Neural cell (in vitro differentiated cells): ENCODE data around the gene GABBR2. TPM values are rescaled to one million over a fixed set of nuclear protein-coding genes. Genes with fewer than 3 reads are reported as not detected.

Experiments used
- H2AFZ ChIP-seq: fragments of 200-600, 300-800 bp; sonication (generic), shearing (Covaris generic); 2 replicates; pipeline ENCODE4 v1.6.0; 2014; ENCODE audit warnings: low read depth, mild to moderate bottlenecking, antibody characterized with exemption, low read length, moderate library complexity
- H3F3A ChIP-seq: fragments of 200-600 bp; shearing (Covaris generic); 2 replicates; pipeline ENCODE4 v1.6.1; 2016; ENCODE audit warnings: mild to moderate bottlenecking, moderate library complexity, mixed read lengths, antibody characterized with exemption, low read length; ENCODE audit not compliant: insufficient read depth, poor library complexity, severe bottlenecking
- H3K27ac ChIP-seq: fragments of 200-600, 300-800 bp; sonication (generic), shearing (Covaris generic); 2 replicates; pipeline ENCODE4 v1.5.1; 2014; ENCODE audit warnings: mild to moderate bottlenecking, low read length, moderate library complexity
- H3K27me3 ChIP-seq: fragments of 300-800, 200-600 bp; sonication (generic), shearing (Covaris generic); 2 replicates; pipeline ENCODE4 v1.6.0; 2014; ENCODE audit warnings: mild to moderate bottlenecking, low read depth, low read length, moderate library complexity; ENCODE audit not compliant: insufficient read depth
- H3K36me3 ChIP-seq: fragments of 300-800, 200-600 bp; sonication (generic), shearing (Covaris generic); 2 replicates; pipeline ENCODE4 v1.5.1; 2014; ENCODE audit warnings: mild to moderate bottlenecking, antibody characterized with exemption, low read length, moderate library complexity; ENCODE audit not compliant: insufficient read depth
- H3K4me2 ChIP-seq: fragments of 300-800, 200-600 bp; sonication (generic), shearing (Covaris generic); 2 replicates; pipeline ENCODE4 v1.6.0; 2014; ENCODE audit warnings: mild to moderate bottlenecking, low read length
- H3K4me3 ChIP-seq: fragments of 300-800, 200-600 bp; sonication (generic), shearing (Covaris generic); 2 replicates; pipeline ENCODE4 v1.5.1; 2014; ENCODE audit warnings: mild to moderate bottlenecking, low read length, moderate library complexity
- H3K79me2 ChIP-seq: fragments of 200-600 bp; shearing (Covaris generic); replicated peaks from 2 replicates; pipeline ENCODE4 v1.6.0; 2014; ENCODE audit warnings: mild to moderate bottlenecking, low read length, moderate library complexity; ENCODE audit not compliant: insufficient read depth
- H3K9ac ChIP-seq: fragments of 300-800, 200-600 bp; sonication (generic), shearing (Covaris generic); 2 replicates; pipeline ENCODE4 v1.6.1; 2016; ENCODE audit warnings: mild to moderate bottlenecking, low read length, mixed read lengths
- H3K9me2 ChIP-seq: fragments of 200-600 bp; shearing (Covaris generic); 2 replicates; pipeline ENCODE4 v1.6.1; 2016; ENCODE audit warnings: mild to moderate bottlenecking, low read length, mixed read lengths; ENCODE audit not compliant: insufficient read depth
- H3K9me3 ChIP-seq: fragments of 200-600, 300-800 bp; sonication (generic), shearing (Covaris generic); 2 replicates; pipeline ENCODE4 v1.6.1; 2016; ENCODE audit warnings: mild to moderate bottlenecking, mixed run types, low read length, moderate library complexity, mixed read lengths
- H4K20me1 ChIP-seq: fragments of 200-600 bp; shearing (Covaris generic); 2 replicates; pipeline ENCODE4 v1.6.1; 2016; ENCODE audit warnings: mild to moderate bottlenecking, mixed run types; ENCODE audit not compliant: insufficient read depth
- CTCF ChIP-seq: fragments of 450-650 bp; IDR thresholded peaks from 2 replicates; pipeline ENCODE4 v1.5.1; 2014; ENCODE audit warnings: antibody characterized with exemption, mild to moderate bottlenecking, moderate library complexity; ENCODE audit not compliant: poor library complexity, severe bottlenecking
- EP300 ChIP-seq: fragments of 450-650 bp; conservative IDR thresholded peaks from 2 replicates; pipeline ENCODE4 v1.6.1; 2014; ENCODE audit warnings: antibody characterized with exemption, mild to moderate bottlenecking, moderate library complexity; ENCODE audit not compliant: poor library complexity, severe bottlenecking
- EZH2 ChIP-seq: fragments of 200-600, 300-800 bp; shearing (Covaris generic), sonication (generic); IDR thresholded peaks from 2 replicates; pipeline ENCODE4 v1.6.1; 2014; ENCODE audit warnings: antibody characterized with exemption, low read length, borderline replicate concordance, mild to moderate bottlenecking; ENCODE audit not compliant: insufficient read depth, poor library complexity, severe bottlenecking
- MXI1 ChIP-seq: fragments of 450-650 bp; conservative IDR thresholded peaks from 2 replicates; pipeline ENCODE4 v1.6.1; 2014; ENCODE audit warnings: antibody characterized with exemption, mild to moderate bottlenecking; ENCODE audit not compliant: poor library complexity, severe bottlenecking
- POLR2AphosphoS5 ChIP-seq: IDR thresholded peaks from 2 replicates; pipeline ENCODE4 v1.6.1; 2012
- RAD21 ChIP-seq: fragments of 450-650 bp; conservative IDR thresholded peaks from 2 replicates; pipeline ENCODE4 v1.6.1; 2014; ENCODE audit warnings: antibody characterized with exemption, mild to moderate bottlenecking, moderate library complexity
- REST ChIP-seq: IDR thresholded peaks from 2 replicates; pipeline ENCODE4 v1.6.1; 2012; ENCODE audit warnings: borderline replicate concordance
- SMC3 ChIP-seq: fragments of 450-650 bp; conservative IDR thresholded peaks from 2 replicates; pipeline ENCODE4 v1.6.1; 2014; ENCODE audit warnings: antibody characterized with exemption, mild to moderate bottlenecking, moderate library complexity; ENCODE audit not compliant: poor library complexity
- TAF1 ChIP-seq: IDR thresholded peaks from 2 replicates; pipeline ENCODE4 v1.6.1; 2012; ENCODE audit warnings: low read depth
- polyA plus RNA-seq: library from polyadenylated mRNA; depleted of rRNA; stranded (reverse); fragments of >200 nt; gene quantifications from 2 replicates; pipeline ENCODE4 v1.2.3, GENCODE V29; 2014

Gene GABBR2
- polyA plus RNA-seq, 1 donor from 2014 or later: 7.1 TPM

GRCh38 chr9:98329904-98330303 is 378.8 kb downstream of the GABBR2 start:
- TF ChIP-seq EZH2 (no peak), POLR2AphosphoS5 (no peak), RAD21 (no peak), TAF1 (no peak), CTCF (no peak), EP300 (no peak), REST (no peak), MXI1 (no peak), SMC3 (no peak)
- Histone ChIP-seq H3K4me3 (no peak overlapping the region), H3K79me2 (no peaks in the 10 kb centered on the region), H3K4me2 (no peak overlapping the region), H4K20me1 (no peaks in the 10 kb centered on the region), H3K27me3 (no peaks in the 10 kb centered on the region), H3K36me3 (no peaks in the 10 kb centered on the region), H3K9ac (no peak overlapping the region), H3K9me3 (no peaks in the 10 kb centered on the region), H3K9me2 (no peaks in the 10 kb centered on the region), H2AFZ (no peak overlapping the region), H3F3A (no peaks in the 10 kb centered on the region), H3K27ac (no peak overlapping the region)

- Histone ChIP-seq H3K9ac (no peak overlapping the region), H3F3A (no peaks in the 10 kb centered on the region), H3K9me3 (no peaks in the 10 kb centered on the region), H4K20me1 (no peaks in the 10 kb centered on the region), H3K9me2 (no peaks in the 10 kb centered on the region), H2AFZ (no peak overlapping the region), H3K79me2 (no peaks in the 10 kb centered on the region), H3K27ac (no peak overlapping the region), H3K4me2 (no peak overlapping the region), H3K36me3 (no peaks in the 10 kb centered on the region), H3K4me3 (no peak overlapping the region), H3K27me3 (no peaks in the 10 kb centered on the region)
- TF ChIP-seq MXI1 (no peak), REST (no peak), EZH2 (no peak), TAF1 (no peak), SMC3 (no peak), EP300 (no peak), CTCF (no peak)
These were observed 379.5 kb downstream of the GABBR2 start for GRCh38 chr9:98329281-98329680.
